NK-92 treated with Interleukin-12 subunit alpha and Interleukin-12 subunit beta, amount 100 ng/mL, for 24 hours (cell line): ENCODE data around the gene NOG.

Experiments used
- DNase-seq: peaks from one replicate; lab custom pipeline; 2025; lab: John Stamatoyannopoulos, UW

The NOG gene

DNA sequence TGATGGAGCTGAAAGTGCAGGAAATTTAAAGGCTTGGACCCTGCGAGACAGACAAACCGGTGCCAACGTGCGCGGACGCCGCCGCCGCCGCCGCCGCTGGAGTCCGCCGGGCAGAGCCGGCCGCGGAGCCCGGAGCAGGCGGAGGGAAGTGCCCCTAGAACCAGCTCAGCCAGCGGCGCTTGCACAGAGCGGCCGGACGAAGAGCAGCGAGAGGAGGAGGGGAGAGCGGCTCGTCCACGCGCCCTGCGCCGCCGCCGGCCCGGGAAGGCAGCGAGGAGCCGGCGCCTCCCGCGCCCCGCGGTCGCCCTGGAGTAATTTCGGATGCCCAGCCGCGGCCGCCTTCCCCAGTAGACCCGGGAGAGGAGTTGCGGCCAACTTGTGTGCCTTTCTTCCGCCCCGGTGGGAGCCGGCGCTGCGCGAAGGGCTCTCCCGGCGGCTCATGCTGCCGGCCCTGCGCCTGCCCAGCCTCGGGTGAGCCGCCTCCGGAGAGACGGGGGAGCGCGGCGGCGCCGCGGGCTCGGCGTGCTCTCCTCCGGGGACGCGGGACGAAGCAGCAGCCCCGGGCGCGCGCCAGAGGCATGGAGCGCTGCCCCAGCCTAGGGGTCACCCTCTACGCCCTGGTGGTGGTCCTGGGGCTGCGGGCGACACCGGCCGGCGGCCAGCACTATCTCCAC, at the start of gene NOG:
NOG (plus strand) TSS at position 54 of the 674 bp plus-strand sequence; CDS start at position 579, 525 bp downstream.
- DNase-seq, result no peak

DNA sequence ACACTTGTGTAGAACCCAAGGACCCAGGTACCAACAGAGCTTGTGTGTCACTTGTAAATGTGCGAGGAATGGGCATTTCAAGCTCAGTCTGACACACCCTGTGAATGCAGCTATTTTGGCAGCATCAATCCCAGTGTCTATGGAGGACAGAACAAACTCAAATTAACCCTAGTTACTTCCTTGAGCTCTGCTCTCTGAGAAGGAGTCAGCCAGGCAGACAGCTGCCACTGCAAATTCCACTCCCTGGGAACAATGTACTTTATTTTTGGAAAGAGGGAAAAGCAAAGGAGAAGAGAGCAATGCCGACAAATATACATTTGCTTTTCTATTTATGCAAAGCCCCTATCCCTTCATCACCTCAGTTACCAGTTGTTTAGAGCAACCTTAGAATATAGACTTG, 48.4 kb upstream of the NOG start:
- no peak for DNase-seq

- DNase-seq, result no peak
Observed at GRCh38 chr17:56545930-56546329, 47.6 kb upstream of the NOG start.

DNA sequence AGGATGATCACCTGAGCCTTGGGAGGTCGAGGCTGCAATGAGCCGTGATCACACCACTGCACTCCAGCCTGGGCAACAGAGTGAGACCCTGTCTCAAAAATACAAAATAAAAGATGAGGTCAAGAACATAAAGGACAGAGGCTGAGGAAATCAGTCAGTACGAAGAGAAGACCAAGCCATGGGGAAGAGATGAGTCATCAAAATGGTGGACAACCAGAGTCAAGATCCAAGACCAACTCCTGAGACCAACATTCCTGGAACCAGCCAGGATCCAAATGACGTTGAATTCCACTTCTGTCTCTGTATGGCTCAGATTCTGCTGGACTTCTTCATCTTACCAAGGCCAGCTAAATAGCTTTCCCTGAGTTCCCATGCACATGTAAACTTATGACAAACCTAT, 44.8 kb upstream of the NOG start:
- DNase-seq, result no peak

GRCh38 chr17:56549501-56549900, 44.0 kb upstream of the NOG start:
- DNase-seq, result no peak

DNA sequence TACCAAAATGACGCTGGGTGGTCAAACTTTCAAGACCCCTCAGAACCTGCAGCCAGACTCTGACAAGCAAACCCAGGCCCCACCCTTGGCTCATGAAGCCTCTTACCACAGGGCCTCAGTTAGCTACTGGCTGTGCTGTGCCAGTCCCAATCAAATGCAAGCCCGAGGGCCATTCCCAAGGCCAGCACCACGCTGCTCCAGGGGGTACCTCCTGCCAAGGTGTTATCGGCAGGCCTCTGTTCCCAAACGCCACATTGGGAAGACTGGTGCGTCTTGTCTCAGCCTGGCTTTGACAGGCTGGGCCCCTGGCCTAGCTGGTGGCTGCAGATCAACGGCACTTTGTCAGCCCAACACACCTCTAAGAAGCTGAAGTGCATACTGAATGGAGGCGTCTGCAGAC, 35.8 kb upstream of the NOG start:
- no peak for DNase-seq

DNA sequence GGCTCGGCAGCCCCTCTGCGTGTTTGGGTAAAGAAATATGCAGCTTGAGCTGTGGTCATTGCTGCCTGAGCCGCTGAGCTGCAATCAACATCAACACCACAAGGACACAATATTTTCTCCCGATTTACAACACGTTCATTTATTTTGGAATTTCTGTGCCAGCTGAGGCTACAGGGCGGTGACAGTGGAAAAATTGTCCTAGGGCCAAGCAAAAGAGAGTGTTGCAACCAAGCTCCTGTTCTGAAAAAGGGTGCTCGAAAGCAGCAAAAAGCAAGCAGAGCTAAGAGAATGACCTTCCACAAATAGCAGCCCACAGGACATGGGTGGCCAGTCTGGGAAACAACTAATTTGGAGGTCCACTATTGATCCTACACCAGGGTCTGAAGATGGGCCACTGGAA, 35.4 kb upstream of the NOG start:
- no peak for DNase-seq

DNA sequence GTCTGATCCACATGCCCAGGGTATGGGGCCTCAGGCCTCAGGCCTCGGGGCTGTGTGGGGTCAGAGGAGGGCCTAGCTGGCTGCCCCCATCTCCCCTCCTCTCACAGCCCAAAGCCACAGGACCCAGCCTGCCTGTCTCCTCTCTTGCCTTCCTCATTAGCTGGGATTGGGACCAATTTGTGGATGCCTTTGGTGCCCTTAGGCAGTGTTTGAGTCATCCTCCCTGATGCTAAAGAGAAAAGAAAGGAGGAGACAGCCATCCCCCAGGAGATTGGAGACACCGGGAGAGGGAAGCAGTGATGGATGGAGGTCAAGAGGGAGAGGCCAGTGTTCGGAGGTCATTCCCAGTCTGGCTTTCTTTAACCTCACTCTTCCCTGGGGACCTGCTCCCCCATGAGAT, 23.3 kb upstream of the NOG start:
- DNase-seq, result no peak

DNA sequence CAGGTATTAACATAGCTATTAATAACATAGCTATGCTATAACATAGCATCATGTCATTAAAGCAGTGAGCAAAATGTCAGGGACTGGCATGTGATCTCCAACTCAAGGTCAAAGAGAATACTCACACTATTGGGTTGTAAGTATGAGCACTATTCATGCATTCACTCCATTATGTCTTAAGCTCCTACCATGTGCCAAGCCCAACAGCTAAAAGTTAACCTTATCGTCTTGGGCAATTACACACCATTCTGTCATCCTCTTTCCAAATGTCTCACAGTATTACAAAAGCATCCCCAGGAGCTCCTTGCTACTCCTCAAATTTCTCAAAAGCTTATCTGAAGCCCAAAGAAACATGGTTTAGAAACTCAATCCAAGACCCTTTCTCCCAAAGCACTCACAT, 22.0 kb upstream of the NOG start:
- DNase-seq, result no peak

DNA sequence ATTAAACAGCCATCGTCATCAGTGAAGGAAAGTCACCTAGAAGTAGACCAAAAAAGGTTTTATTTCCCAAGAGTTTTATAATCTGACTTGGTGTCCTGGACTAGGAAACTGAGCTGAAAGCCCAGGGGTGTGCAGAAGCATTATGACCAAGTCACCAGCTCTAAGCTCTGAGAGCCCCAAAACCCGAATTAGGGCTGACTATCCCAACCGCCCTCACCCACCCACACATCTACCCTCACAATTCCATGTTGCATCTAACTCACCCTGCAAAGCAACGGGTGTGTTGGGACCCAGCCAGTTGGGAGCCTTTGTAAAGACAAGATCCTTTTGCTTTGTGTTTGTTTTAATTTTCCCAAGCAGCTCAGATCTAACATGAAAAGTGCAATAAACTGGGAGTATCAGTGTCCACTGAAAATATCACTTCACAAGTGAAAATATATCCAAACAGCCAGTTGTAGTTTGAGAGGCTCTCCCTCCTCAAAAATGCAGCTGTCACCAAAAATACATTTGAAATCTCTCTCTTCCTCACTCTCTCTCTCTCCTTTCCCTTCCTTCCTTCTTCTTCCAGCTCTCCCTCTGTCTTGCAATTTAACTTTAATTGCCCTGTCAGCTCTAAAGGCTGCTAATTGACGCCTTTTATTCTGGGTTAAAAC, 16.2 kb upstream of the NOG start:
- no peak for DNase-seq

GRCh38 chr17:56577843-56578204, 15.7 kb upstream of the NOG start:
- no peak for DNase-seq

- no peak for DNase-seq
Observed at GRCh38 chr17:56581635-56582627, 11.6 kb upstream of the NOG start.

DNA sequence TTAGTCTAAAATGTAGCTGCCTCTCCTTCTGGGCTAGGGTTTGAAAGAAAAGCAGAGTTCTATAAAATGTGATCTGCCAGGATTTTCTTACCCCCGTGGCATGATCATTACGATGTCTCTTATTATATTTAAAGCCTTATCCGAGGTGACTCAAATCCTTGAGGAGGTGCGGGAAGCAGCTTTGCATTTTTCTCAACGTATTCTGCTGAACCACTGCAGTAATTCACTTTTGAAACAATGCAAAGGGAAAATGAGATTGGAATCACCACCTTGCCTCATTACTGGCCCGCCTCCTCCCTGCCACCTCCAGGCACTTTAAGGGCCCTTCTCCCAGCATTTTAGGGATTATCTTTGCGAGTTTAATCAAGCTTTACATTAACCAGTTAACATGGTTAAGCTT, 9.7 kb upstream of the NOG start:
- DNase-seq, result no peak

- no peak for DNase-seq
Observed at GRCh38 chr17:56587298-56587697, 6.2 kb upstream of the NOG start.

GRCh38 chr17:56592487-56593085, 913 bp upstream of the NOG start:
- no peak for DNase-seq

GRCh38 chr17:56593086-56593645, 333 bp upstream of the NOG start:
- no peak for DNase-seq

- DNase-seq, result no peak
Observed at GRCh38 chr17:56594320-56595107, 1.0 kb downstream of the NOG start.

- DNase-seq, result no peak
Observed at GRCh38 chr17:56595108-56595418, 1.6 kb downstream of the NOG start.

- DNase-seq, result no peak
Observed at GRCh38 chr17:56595831-56596690, 2.6 kb downstream of the NOG start.

- DNase-seq, result no peak
Observed at GRCh38 chr17:56596691-56597494, 3.4 kb downstream of the NOG start.
